ENCODE measurements around the gene AKNA.

Gene AKNA

DNA sequence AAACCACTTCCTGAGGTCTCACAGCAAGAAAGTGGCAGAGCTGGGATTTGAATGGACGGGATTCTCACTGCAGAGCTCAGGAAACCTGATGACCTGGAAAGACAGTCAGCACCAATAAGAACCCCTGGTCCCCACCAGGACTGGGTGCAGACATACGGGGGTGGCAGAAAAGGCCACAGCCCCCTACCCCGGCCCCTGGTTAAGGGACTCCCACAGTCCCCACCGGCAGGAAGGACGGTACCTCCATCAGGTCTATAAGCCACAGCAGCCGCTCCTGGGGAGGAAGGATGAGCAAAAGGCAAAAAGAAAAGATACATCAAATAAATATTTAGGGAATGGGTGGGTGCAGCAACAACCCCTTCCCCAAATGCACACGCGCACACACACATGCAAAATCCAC lies 32.0 kb upstream of the AKNA start:
- TF ChIP-seq, protein P1, sequence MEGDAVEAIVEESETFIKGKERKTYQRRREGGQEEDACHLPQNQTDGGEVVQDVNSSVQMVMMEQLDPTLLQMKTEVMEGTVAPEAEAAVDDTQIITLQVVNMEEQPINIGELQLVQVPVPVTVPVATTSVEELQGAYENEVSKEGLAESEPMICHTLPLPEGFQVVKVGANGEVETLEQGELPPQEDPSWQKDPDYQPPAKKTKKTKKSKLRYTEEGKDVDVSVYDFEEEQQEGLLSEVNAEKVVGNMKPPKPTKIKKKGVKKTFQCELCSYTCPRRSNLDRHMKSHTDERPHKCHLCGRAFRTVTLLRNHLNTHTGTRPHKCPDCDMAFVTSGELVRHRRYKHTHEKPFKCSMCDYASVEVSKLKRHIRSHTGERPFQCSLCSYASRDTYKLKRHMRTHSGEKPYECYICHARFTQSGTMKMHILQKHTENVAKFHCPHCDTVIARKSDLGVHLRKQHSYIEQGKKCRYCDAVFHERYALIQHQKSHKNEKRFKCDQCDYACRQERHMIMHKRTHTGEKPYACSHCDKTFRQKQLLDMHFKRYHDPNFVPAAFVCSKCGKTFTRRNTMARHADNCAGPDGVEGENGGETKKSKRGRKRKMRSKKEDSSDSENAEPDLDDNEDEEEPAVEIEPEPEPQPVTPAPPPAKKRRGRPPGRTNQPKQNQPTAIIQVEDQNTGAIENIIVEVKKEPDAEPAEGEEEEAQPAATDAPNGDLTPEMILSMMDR (IDR thresholded peaks at IDR 0.05; ENCODE audit: low read depth, low read length), result no peak
- H3K36me3 ChIP-seq, result no peaks in the 10 kb centered on the region
- no peak overlapping the region for H3K27ac ChIP-seq
- no peaks in the 10 kb centered on the region for H3K27me3 ChIP-seq (ENCODE audit: insufficient read depth, low read depth, severe bottlenecking)
- H3K4me3 ChIP-seq (ENCODE audit: low read depth, low read length), result no peak overlapping the region
- H3K9me3 ChIP-seq (ENCODE audit: severe bottlenecking), result no peaks in the 10 kb centered on the region
- no peak for DNase-seq

- H3K4me3 ChIP-seq (ENCODE audit: low read depth, low read length), result no peak overlapping the region
- no peaks in the 10 kb centered on the region for H3K9me3 ChIP-seq (ENCODE audit: severe bottlenecking)
- H3K27me3 ChIP-seq (ENCODE audit: insufficient read depth, low read depth, severe bottlenecking), result no peaks in the 10 kb centered on the region
- no peak overlapping the region for H3K27ac ChIP-seq
- no peak for DNase-seq
- no peaks in the 10 kb centered on the region for H3K36me3 ChIP-seq
- TF ChIP-seq, protein P1 (IDR thresholded peaks at IDR 0.05; ENCODE audit: low read depth, low read length), result no peak
These were observed 30.3 kb upstream of the AKNA start for GRCh38 chr9:114418053-114418452.

DNA sequence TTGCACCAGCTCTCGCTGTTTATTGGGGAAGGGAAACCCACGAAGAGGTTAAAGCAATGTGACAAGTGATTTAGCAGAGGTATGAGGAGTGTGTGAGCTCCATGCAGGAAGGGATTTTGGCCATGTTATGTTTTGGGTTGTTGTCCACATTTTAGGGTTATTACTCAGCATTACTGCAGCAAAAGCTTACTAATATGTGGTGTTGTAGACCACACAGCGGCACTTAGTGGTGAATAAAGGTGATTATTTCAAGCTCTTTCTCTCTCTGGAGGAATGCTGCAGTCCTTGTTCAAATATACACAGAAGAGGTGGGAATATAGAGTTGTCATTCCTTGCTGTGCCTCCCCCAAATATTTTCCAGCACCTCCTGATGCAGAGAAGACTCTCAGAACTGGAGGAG lies 29.7 kb upstream of the AKNA start:
- DNase-seq, result no peak
- H3K27ac ChIP-seq, result no peak overlapping the region
- TF ChIP-seq, protein P1 (IDR thresholded peaks at IDR 0.05; ENCODE audit: low read depth, low read length), result no peak

GRCh38 chr9:114416906-114417305 lies 29.1 kb upstream of the AKNA start:
- H3K36me3 ChIP-seq, result no peaks in the 10 kb centered on the region
- H3K27ac ChIP-seq, result no peak overlapping the region
- DNase-seq, result no peak
- TF ChIP-seq, protein P1 (IDR thresholded peaks at IDR 0.05; ENCODE audit: low read depth, low read length), result no peak
- H3K4me3 ChIP-seq (ENCODE audit: low read depth, low read length), result no peak overlapping the region
- H3K9me3 ChIP-seq (ENCODE audit: severe bottlenecking), result no peaks in the 10 kb centered on the region
- H3K27me3 ChIP-seq (ENCODE audit: insufficient read depth, low read depth, severe bottlenecking), result no peaks in the 10 kb centered on the region

More for the DNA sequence above, 29.7 kb upstream of the AKNA start:
- Histone ChIP-seq H3K9me3 (ENCODE audit: severe bottlenecking) (no peaks in the 10 kb centered on the region), H3K27me3 (ENCODE audit: insufficient read depth, low read depth, severe bottlenecking) (no peaks in the 10 kb centered on the region), H3K36me3 (no peaks in the 10 kb centered on the region), H3K4me3 (ENCODE audit: low read depth, low read length) (no peak overlapping the region)

GRCh38 chr9:114416290-114416689 lies 28.5 kb upstream of the AKNA start:
- Histone ChIP-seq H3K36me3 (no peaks in the 10 kb centered on the region), H3K4me3 (ENCODE audit: low read depth, low read length) (no peak overlapping the region), H3K27ac (no peak overlapping the region), H3K9me3 (ENCODE audit: severe bottlenecking) (no peaks in the 10 kb centered on the region), H3K27me3 (ENCODE audit: insufficient read depth, low read depth, severe bottlenecking) (no peaks in the 10 kb centered on the region)
- DNase-seq, result no peak
- TF ChIP-seq, protein P1 (IDR thresholded peaks at IDR 0.05; ENCODE audit: low read depth, low read length), result no peak

- Histone ChIP-seq H3K4me3 (ENCODE audit: low read depth, low read length) (no peak overlapping the region), H3K9me3 (ENCODE audit: severe bottlenecking) (no peaks in the 10 kb centered on the region), H3K27me3 (ENCODE audit: insufficient read depth, low read depth, severe bottlenecking) (no peaks in the 10 kb centered on the region), H3K27ac (no peak overlapping the region), H3K36me3 (no peaks in the 10 kb centered on the region)
- TF ChIP-seq, protein P1 (IDR thresholded peaks at IDR 0.05; ENCODE audit: low read depth, low read length), result no peak
- no peak for DNase-seq
These were observed 26.6 kb upstream of the AKNA start for GRCh38 chr9:114414346-114414745.

All from WERI-Rb-1 (cell line).